Fibroblast of lung (primary cell): Measurements from ENCODE around the gene SLC6A11.

ENCODE experiments used
- CTCF ChIP-seq, 2 donors: IDR thresholded peaks in 1 of 2; conservative IDR thresholded peaks in 1 of 2; 1 replicate in 1 of 2; 2 replicates in 1 of 2; pipeline ENCODE4 v1.5.1; 2011 to 2012; ENCODE audit warnings: low read length in 2 of 2, control low read depth in 1 of 2, inconsistent platforms in 1 of 2, low read depth in 1 of 2, mild to moderate bottlenecking in 1 of 2
- EZH2 ChIP-seq: IDR thresholded peaks from 2 replicates; pipeline ENCODE4 v1.5.1; 2012; ENCODE audit warnings: low read length, control low read depth, mild to moderate bottlenecking; ENCODE audit errors: missing control alignments

DNA sequence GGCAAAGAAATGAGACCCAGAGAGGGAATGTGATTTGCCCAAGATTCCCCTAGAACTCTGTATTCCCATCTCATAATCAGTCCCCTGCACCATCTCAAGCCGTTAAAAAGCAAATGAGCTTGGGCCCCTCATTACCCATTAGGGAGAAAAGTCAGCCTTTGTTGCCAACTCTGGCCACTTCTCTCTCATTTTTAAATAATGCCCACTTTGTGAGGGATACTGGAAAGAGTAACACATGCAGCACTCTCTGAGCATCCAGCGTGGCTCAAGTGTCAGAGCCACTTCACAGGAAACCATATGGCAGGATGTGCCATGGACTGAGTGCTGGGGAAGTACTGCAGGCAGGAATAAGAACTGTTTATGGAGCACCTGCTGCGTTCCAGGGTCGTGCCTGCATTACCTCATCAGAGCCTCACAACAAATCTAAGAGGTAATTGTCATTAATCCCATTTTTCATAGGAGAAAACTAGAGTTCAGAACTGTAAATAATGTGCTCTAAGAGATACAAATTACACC, 126.7 kb downstream of the SLC6A11 start:
- TF ChIP-seq CTCF (conservative IDR thresholded peaks at IDR 0.05 in 1 of 2, IDR thresholded peaks at IDR 0.05 in 1 of 2; ENCODE audit: low read depth in 1 of 2, low read length in 2 of 2), result no peak
- TF ChIP-seq EZH2, result no peak
